NB4 (cell line): Measurements from ENCODE around the gene SNX25.
"Not testable (repeated sequence)": the region's sequence is repeated elsewhere in the genome, so short reads cannot be mapped to it uniquely, and the experiment has no call there.

Experiments used
- CTCF ChIP-seq: IDR thresholded peaks from one replicate; pipeline ENCODE4 v1.5.1; 2012; ENCODE audit warnings: low read depth, low read length
- MAX ChIP-seq: IDR thresholded peaks from 2 replicates; pipeline ENCODE4 v1.6.1; 2011; ENCODE audit warnings: low read depth, low read length

DNA sequence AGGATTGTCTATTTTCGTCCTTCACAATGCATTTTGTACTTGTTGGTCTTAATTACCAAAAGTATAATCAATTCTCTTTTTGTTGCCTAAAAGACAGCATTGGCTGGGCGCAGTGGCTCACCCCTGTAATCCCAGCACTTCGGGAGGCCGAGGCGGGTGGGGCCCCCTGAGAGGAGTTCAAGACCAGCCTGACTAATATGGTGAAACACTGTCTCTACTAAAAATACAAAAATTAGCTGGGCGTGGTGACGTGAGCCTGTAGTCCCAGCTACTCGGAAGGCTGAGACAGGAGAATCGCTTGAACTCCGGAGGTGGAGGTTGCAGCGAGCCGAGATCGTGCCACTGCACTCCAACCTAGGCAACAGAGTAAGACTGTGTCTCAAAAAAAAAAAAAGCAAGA lies 4.3 kb upstream of the SNX25 start:
- not testable (repeated sequence) for TF ChIP-seq MAX, CTCF
